ES-I3 (cell line): ENCODE data around the gene ARFIP1.
A peak's percentile ranks its signal among the peaks of the same experiment; 100 is the strongest.
"Not testable (repeated sequence)": the region's sequence is repeated elsewhere in the genome, so short reads cannot be mapped to it uniquely, and the experiment has no call there.

Experiments
- H3K36me3 ChIP-seq: 2 replicates; pipeline ENCODE4 v1.6.1; 2013; ENCODE audit warnings: mild to moderate bottlenecking, low read length, control low read depth, moderate library complexity; ENCODE audit not compliant: insufficient read depth
- H3K4me1 ChIP-seq: 2 replicates; pipeline ENCODE4 v1.6.1; 2013; ENCODE audit warnings: mild to moderate bottlenecking, control low read depth, low read length; ENCODE audit not compliant: insufficient read depth
- H3K9ac ChIP-seq: 2 replicates; pipeline ENCODE4 v1.6.1; 2013; ENCODE audit warnings: low read depth, mild to moderate bottlenecking, low read length, moderate library complexity
- H3K9me3 ChIP-seq: 2 replicates; pipeline ENCODE4 v1.6.1; 2013; ENCODE audit warnings: mild to moderate bottlenecking, low read length, moderate library complexity; ENCODE audit not compliant: control insufficient read depth, insufficient read depth

ARFIP1 gene, protein sequence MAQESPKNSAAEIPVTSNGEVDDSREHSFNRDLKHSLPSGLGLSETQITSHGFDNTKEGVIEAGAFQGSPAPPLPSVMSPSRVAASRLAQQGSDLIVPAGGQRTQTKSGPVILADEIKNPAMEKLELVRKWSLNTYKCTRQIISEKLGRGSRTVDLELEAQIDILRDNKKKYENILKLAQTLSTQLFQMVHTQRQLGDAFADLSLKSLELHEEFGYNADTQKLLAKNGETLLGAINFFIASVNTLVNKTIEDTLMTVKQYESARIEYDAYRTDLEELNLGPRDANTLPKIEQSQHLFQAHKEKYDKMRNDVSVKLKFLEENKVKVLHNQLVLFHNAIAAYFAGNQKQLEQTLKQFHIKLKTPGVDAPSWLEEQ

DNA sequence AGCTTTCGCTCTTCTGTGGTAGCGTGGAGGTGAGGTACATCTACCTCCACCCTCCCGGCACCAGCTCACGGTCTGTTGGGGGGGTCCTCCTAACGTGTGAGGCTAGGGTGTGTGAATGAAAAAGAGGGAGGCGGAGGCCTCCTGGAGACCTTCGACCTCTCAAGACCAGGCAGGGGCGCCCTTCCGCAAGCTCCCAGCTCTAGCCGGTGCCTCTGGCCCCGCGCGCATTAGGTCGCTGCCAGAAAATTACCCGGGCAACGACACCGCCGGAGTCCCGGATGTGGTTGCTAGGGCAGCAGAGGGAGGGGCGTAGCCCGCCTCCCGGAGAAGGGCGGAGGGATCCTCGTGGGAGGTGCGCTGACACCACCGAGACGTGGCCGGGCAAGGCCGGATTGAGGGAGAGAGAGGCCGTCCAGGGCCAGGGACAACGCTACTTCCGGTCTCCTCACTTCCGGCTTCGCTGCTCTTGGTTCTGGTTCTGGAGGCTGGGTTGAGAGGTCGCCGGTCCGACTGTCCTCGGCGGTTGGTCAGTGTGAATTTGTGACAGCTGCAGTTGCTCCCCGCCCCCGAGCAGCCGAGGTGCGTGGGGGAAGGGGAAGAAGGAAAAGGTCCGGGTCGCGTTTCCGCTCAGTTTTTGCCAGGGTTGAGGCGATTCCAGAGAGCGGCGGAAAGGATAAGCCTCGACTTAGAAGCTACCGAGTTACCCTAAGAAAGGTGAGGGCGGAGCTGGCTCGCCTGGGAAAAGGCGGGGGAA, at the start of gene ARFIP1, which contains the start of gene TIGD4:
TSS of gene ARFIP1 (plus strand) at position 442 of the 754 bp plus-strand sequence. CDS start 49,680 bp downstream, outside the sequence.
TSS of gene TIGD4 (minus strand) at position 218 of the 754 bp plus-strand sequence. CDS start 8,726 bp downstream, outside the sequence.
- H3K9me3 ChIP-seq: no peaks in the 10 kb centered on the region
- no peaks in the 10 kb centered on the region; the same call in 1 of the 2 replicates for H3K36me3 ChIP-seq
- H3K9ac ChIP-seq: peak within 1 kb of the TSS; percentile 77
- H3K4me1 ChIP-seq: no peaks in the 10 kb centered on the region; the same call in 1 of the 2 replicates

DNA sequence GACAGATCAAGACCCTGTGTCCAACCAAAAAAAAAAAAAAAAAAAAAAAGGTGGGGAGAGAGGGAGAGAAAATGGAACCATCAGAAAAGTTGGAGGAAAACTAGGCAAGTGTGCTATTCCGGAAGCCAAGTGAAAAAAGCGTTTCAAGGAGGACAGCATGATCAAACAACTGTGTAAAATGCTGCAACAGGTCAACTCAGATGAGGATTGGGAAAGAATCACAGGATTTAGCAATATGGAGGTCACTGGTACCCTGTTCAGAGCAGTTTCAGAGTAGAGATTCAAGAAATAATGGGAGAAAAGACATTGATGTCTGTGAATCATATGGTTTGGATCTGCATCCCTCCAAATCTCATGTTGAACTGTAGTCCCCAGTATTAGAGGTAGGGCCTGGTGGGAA, 47.8 kb upstream of the ARFIP1 start:
- H3K9me3 ChIP-seq: no peaks in the 10 kb centered on the region
- H3K4me1 ChIP-seq: no peaks in the 10 kb centered on the region; the same call in 1 of the 2 replicates
- H3K9ac ChIP-seq: no peak overlapping the region
- H3K36me3 ChIP-seq: no peaks in the 10 kb centered on the region

DNA sequence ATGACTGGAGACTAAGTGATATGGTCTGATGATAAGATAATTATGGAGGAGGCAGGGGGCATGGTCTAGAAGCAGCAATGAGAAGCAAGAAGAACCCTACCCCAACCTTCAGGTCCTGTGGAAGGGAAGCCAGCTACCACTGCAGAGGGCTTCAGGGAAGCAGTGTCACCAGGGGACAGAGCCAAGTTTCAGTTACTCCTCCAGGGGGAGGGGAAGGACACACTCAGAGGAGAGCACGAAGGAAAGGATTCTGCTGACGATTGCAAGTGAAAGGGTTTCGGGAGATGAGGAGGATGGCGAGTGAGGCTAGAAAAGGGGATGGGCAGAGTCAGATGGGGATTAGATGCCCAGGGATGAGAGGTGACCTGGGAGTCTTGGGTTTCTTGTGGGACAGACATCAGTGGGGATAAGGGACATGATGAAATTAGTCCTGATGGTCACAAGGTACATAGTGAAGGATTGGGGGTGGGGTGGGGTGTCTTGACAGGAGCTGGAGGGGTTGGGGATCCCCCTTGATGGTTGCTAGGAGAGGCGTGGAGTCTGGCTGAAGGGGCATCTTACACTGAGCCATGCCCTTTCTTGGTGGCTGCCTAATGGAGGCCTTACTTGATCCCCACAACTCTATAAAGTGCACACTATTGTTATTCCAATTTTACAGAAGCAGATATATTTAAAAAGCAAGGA, 45.6 kb upstream of the ARFIP1 start:
- H3K36me3 ChIP-seq: no peaks in the 10 kb centered on the region
- no peak overlapping the region for H3K9ac ChIP-seq
- H3K9me3 ChIP-seq: no peaks in the 10 kb centered on the region
- H3K4me1 ChIP-seq: peaks cover 9% of the 10 kb centered on the region

DNA sequence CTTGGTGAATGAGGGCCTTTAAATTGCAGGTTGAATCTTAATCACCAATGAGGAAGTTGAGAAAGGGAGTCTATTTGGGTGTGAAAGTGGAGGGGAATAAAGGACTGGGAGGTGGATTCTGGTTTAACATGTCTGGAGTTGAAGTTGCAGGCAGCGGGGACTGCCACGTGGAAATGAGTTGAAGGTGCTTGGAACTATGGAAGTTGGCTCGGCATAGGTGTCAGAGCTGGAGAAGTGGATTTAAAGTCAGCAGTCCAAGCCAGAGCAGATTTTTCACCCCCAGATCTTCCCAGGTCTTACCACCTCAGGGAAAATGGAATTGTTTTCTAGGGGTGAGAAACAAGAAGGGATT, 45.1 kb upstream of the ARFIP1 start:
- Histone ChIP-seq H3K4me1 (peaks cover 9% of the 10 kb centered on the region), H3K36me3 (no peaks in the 10 kb centered on the region), H3K9ac (no peak overlapping the region), H3K9me3 (no peaks in the 10 kb centered on the region)

DNA sequence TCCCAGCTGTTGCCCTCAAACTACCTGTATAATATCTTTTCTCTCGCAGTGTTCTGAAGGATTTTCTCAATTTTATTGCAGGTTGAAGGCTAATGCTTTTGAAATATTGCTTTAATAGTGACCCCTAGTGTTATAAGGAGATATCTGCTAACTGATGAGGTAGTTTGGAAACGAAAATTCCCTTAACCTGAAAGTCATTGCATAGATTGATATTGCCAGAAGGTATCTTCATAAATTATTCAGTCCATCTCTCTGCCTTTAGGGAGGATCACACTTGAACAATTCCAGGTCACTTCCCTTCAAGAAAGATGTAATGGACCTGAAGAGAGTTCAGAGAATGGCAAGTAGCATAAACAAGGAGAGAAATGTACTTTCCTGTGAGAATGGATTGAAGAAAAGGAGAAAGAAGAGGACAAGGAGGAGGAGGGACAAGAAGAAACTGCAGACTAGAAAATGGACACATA, 44.3 kb upstream of the ARFIP1 start:
- Histone ChIP-seq H3K9me3 (no peaks in the 10 kb centered on the region), H3K9ac (no peak overlapping the region), H3K36me3 (no peaks in the 10 kb centered on the region), H3K4me1 (peaks cover 9% of the 10 kb centered on the region)

DNA sequence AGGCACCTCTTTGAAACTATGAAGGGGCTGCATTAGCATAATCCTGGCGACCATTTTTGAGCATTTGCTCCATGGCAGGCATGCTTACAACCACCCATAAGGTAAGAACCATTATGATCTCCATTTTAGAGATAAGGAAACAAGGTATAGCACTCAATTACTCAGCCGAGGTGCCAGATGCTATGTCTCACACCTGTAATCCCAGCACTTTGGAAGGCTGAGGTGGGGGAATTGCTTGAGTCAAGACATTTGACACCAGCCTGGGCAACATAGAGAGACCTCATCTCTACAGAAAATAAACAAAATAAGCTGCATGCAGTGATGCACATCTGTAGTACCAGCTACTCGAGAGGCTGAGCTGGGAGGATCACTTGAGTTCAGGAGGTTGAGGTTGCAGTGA, 43.8 kb upstream of the ARFIP1 start:
- H3K36me3 ChIP-seq: no peaks in the 10 kb centered on the region
- H3K4me1 ChIP-seq: peaks cover 9% of the 10 kb centered on the region
- no peak overlapping the region for H3K9ac ChIP-seq
- no peaks in the 10 kb centered on the region for H3K9me3 ChIP-seq

DNA sequence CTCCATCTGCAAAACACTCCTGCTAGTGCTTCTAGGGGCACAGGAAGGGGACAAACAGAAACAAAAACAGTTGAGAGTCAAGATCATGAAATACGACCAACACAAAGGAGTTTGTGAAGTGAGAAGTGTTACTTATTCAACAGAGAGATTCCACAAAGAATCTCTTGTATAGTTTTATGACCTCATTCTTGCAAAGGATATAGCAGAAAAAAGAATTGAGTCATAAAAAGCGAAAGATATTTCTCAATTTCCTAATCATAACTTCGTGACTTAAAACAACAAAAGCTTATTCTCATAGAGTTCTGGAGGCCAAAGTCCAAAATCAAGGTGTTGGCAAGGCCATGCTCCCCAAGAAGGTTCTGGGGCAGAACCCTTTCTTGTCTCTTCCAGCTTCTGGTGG, 40.9 kb upstream of the ARFIP1 start:
- H3K9ac ChIP-seq: no peak overlapping the region
- H3K9me3 ChIP-seq: no peaks in the 10 kb centered on the region
- H3K36me3 ChIP-seq: no peaks in the 10 kb centered on the region
- peaks cover 9% of the 10 kb centered on the region for H3K4me1 ChIP-seq

DNA sequence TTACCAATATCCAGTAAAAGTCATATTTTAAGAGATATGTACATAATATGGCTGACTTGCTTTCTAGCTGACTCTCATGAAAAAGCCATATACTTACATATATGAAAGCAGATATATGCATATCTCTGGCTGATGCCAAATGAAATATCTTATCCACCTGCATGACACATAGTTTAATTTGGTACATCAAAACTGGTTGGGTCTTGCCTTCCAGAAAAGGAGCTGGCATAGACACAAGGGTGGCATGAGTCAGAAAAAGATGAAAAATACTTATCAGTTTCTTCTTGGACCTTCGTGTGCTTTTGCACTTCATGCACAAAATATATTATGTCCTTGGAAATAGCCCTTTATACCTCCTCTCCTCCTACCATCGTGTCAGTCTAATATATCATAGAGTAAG, 32.3 kb upstream of the ARFIP1 start:
- Histone ChIP-seq H3K36me3 (no peaks in the 10 kb centered on the region), H3K9ac (no peak overlapping the region), H3K9me3 (peaks cover 4% of the 10 kb centered on the region; the same call in 1 of the 2 replicates), H3K4me1 (no peaks in the 10 kb centered on the region)

DNA sequence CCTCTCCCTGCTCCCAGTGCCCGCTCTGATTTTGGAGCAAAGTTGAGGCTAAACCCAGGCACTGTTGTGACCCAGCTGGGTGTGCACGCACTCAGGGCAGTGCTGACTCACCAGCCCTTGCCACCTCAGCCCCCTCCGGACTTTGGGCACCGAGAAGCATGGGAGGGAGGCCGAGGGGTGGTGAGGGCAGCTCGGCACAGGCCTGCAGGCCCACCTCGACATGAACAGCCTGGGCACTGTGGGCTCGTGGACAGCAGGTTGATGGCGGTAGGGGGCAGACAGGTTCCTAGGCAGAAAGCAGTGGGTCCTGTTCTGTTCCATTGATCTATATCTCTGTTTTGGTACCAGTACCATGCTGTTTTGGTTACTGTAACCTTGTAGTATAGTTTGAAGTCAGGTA, 31.1 kb upstream of the ARFIP1 start:
- Histone ChIP-seq H3K4me1 (no peaks in the 10 kb centered on the region), H3K9ac (no peak overlapping the region), H3K9me3 (peaks cover 4% of the 10 kb centered on the region; the same call in 1 of the 2 replicates), H3K36me3 (no peaks in the 10 kb centered on the region)

DNA sequence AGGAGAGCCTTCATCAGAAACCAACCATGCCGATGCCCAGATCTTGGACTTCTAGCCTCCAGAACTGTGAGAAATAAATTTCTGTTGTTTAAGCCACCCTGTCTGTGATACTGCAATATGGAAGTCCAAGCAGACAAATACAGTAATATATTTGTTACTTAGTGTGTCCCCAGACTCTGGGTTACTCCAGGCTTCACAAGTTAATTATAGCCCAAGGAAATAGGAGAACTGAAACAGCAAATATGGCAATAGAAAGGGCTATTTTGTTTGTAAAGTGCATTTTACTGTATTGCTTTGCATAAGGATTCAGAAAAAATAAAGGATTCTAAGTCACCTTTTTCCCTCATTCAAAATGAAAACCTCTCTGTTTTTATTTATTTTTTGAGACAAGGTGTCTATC, 16.0 kb upstream of the ARFIP1 start:
- Histone ChIP-seq H3K9ac (no peak overlapping the region), H3K4me1 (no peaks in the 10 kb centered on the region; the same call in 1 of the 2 replicates), H3K9me3 (no peaks in the 10 kb centered on the region), H3K36me3 (no peaks in the 10 kb centered on the region)

DNA sequence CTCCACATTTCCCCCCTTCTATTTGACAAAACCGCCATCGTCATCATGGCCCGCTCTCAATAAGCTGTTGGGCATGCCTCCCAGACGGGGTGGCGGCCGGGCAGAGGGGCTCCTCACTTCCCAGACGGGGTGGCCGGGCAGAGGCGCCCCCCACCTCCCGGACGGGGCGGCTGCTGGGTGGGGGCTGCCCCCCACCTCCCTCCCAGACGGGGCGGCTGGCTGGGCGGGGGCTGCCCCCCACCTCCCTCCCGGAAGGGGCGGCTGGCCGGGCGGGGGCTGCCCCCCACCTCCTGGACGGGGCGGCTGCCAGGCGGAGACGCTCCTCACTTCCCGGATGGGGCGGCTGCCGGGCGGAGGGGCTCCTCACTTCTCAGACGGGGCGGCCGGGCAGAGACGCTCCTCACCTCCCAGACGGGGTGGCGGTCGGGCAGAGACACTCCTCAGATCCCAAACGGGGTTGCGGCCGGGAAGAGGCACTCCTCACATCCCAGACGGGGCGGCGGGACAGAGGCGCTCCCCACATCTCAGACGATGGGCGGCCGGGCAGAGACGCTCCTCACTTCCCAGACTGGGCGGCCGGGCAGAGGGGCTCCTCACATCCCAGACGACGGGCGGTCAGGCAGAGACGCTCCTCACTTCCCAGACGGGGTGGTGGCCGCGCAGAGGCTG, 14.6 kb upstream of the ARFIP1 start:
- not testable (repeated sequence) for H3K4me1 ChIP-seq, H3K9me3 ChIP-seq, H3K36me3 ChIP-seq, H3K9ac ChIP-seq

DNA sequence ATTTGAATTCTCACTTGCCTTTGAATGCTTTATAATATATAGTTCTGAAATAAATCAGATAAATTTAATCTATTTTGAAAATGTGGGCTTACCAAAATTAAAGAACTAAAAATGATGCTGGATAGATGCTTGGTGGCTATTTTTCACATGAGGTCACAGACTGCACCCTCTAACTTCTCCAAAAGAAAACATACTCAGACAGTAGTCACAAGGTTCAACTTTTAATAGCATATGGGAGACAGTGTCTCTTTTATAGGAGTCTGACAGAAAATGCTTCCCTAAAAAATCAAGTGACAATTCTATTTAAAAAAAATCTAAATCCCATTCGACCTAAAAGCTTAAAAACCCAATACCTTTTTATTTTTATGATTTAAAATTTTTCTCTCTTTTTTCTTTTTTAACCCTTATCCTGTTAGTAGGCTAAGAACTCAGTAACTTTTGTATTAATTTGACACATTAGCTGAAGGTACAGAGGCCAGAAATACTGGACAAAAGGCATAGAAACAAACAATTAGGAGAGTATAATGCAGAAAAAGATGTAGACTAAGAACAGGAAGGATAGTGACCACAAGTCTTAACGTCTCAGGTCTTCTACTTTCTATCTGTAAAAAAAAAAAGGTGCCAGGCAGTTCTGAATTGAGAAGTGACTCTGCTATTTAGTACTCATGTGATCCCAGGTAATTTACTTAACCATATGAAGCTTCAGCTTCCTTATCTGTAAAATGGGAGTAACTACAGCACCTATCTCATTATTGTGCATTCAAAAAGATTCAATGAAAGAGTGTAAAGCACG, 7.8 kb upstream of the ARFIP1 start:
- Histone ChIP-seq H3K4me1 (no peaks in the 10 kb centered on the region), H3K36me3 (no peaks in the 10 kb centered on the region), H3K9ac (no peak overlapping the region), H3K9me3 (no peaks in the 10 kb centered on the region)

DNA sequence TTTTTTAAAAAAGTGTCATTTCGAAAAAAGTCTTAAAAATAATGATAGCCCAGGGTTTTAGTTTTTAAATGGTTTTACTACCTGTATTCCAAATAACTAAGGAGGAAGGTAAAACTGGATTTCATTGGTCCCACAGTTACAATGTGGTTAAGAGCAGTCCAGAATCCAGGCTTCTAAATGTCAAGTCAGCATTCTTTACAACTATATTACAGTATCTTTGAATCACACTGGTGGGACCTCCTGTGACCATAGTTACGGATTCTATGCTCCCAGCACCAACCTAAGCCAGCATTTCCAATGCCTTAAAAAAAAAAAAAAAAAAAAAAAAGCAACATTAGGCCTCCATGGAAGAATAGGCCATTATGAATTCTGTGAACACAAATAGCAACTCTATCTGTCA, 6.4 kb upstream of the ARFIP1 start:
- no peaks in the 10 kb centered on the region; the same call in 1 of the 2 replicates for H3K4me1 ChIP-seq
- H3K9ac ChIP-seq: no peak overlapping the region
- H3K36me3 ChIP-seq: no peaks in the 10 kb centered on the region
- no peaks in the 10 kb centered on the region for H3K9me3 ChIP-seq
